T-helper 17 cell (primary cell): Measurements from ENCODE around the gene SLC6A17. TPM values are rescaled to one million over a fixed set of nuclear protein-coding genes. Genes with fewer than 3 reads are reported as not detected.

ENCODE experiments used
- ATAC-seq: fragments of 150-1000 bp; cut with Tn5 transposase; 2 replicates; pipeline ENCODE4 v1.10.0; 2021; ENCODE audit warnings: mild to moderate bottlenecking, moderate library complexity
- DNase-seq, 3 donors: peaks; one replicate each; pipeline versions ENCODE4 v3.0.0 to v3.0.0-alpha.2; 2020 to 2021
- H3K9me3 ChIP-seq: one replicate; pipeline ENCODE4 v1.7.0; 2013; ENCODE audit warnings: low read length, mild to moderate bottlenecking; ENCODE audit not compliant: control insufficient read depth, poor library complexity, severe bottlenecking
- H3K27ac Mint-ChIP-seq: one replicate; pipeline ENCODE4 v1.8.0; 2022; ENCODE audit warnings: mild to moderate bottlenecking, moderate library complexity, mixed read lengths
- H3K27me3 Mint-ChIP-seq: one replicate; pipeline ENCODE4 v1.8.0; 2022; ENCODE audit warnings: mixed read lengths
- H3K36me3 Mint-ChIP-seq: one replicate; pipeline ENCODE4 v1.8.0; 2022; ENCODE audit warnings: low read depth, mixed read lengths
- H3K4me1 Mint-ChIP-seq: one replicate; pipeline ENCODE4 v1.8.0; 2022; ENCODE audit warnings: mild to moderate bottlenecking, mixed read lengths
- H3K4me3 Mint-ChIP-seq: one replicate; pipeline ENCODE4 v1.8.0; 2022; ENCODE audit warnings: mild to moderate bottlenecking, moderate library complexity, mixed read lengths
- total RNA-seq, 4 donors: library from RNA in 2 of 4; stranded (reverse) in 2 of 4; gene quantifications; one replicate each; pipeline ENCODE4 v1.2.3 and lab custom pipeline; 2022 to 2026

Gene SLC6A17
- total RNA-seq, 2 donors from 2014 or later, result not detected

- Mint-ChIP-seq H3K4me1 (no peaks in the 10 kb centered on the region), H3K36me3 (no peaks in the 10 kb centered on the region), H3K4me3 (no peak overlapping the region), H3K27ac (no peak overlapping the region), H3K27me3 (peaks cover 41% of the 10 kb centered on the region)
- ATAC-seq, result no peak
- H3K9me3 ChIP-seq, result no peaks in the 10 kb centered on the region
- DNase-seq, result no peak
Measured at GRCh38 chr1:110170766-110171733, 20.8 kb downstream of the SLC6A17 start.

- Mint-ChIP-seq H3K4me1 (no peaks in the 10 kb centered on the region), H3K36me3 (no peaks in the 10 kb centered on the region), H3K27me3 (peaks cover 46% of the 10 kb centered on the region), H3K4me3 (no peak overlapping the region), H3K27ac (no peak overlapping the region)
- no peak for ATAC-seq
- H3K9me3 ChIP-seq, result no peaks in the 10 kb centered on the region
- DNase-seq, result no peak
Measured at GRCh38 chr1:110172001-110172400, 21.7 kb downstream of the SLC6A17 start.

DNA sequence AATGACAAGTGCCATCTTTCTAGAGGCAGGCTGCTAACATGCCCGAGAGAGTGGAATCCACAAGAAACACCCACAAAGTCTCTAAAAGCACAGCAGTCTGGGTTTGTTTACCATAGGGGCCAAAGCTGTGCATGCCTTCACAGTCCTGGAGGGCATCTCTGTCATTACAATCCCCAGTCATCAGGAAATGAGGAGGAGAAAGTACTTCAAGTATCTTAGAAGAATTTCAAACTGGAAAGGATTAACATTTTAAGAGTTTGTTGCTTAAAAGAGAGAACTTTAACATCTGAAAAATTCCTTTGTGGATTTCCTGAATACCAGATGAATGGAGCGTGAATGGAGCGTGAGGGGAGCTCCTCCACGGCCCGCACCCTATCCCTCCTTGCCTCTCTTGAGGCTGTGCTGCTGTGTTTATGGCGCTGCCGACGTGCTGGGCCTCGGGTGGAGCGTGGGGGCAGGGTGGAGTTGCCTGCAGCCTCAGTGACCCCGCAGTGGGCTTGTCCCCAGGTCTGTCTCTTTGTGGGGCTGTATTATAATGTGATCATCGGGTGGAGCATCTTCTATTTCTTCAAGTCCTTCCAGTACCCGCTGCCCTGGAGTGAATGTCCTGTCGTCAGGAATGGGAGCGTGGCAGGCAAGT lies 23.3 kb downstream of the SLC6A17 start:
- H3K27me3 Mint-ChIP-seq, result peaks cover 46% of the 10 kb centered on the region
- ATAC-seq, result no peak
- no peaks in the 10 kb centered on the region for H3K9me3 ChIP-seq
- H3K36me3 Mint-ChIP-seq, result no peaks in the 10 kb centered on the region
- H3K4me1 Mint-ChIP-seq, result no peaks in the 10 kb centered on the region
- no peak overlapping the region for H3K4me3 Mint-ChIP-seq
- H3K27ac Mint-ChIP-seq, result no peak overlapping the region
- no peak for DNase-seq

- DNase-seq (no peak), ATAC-seq (no peak)
- H3K4me3 Mint-ChIP-seq, result no peak overlapping the region
- no peaks in the 10 kb centered on the region for H3K9me3 ChIP-seq
- H3K4me1 Mint-ChIP-seq, result no peaks in the 10 kb centered on the region
- no peaks in the 10 kb centered on the region for H3K36me3 Mint-ChIP-seq
- H3K27me3 Mint-ChIP-seq, result peaks cover 46% of the 10 kb centered on the region
- H3K27ac Mint-ChIP-seq, result no peak overlapping the region
Measured at GRCh38 chr1:110174961-110175360, 24.7 kb downstream of the SLC6A17 start.

DNA sequence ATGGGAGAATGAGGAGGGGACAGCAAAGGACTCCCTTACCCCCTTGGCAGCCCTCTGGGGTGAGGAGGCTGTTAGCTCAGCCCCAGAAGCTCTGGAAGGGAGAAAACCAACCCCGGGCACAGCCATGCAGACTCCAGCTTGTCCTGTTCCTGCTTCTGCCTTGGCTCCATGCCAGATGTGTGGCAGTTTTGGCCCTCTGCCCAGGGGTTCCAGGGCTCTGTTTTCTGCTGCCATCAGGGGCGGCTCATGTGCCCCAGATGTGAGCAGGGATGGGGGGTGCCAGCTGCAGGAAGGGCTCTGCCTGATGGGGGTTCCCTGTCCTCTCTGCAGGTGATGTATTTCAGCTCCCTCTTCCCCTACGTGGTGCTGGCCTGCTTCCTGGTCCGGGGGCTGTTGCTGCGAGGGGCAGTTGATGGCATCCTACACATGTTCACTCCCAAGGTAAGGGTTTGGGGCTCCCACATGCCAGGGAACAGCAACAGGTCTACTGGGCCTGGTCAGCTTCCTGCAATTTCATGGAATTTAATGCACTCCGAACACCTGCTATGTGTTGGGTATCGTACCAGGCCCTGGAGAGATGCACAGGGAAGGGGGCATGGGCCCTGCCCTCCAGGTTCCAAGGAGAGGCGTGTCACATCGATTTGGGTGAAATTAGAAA lies 26.1 kb downstream of the SLC6A17 start:
- Mint-ChIP-seq H3K4me1 (no peaks in the 10 kb centered on the region), H3K4me3 (no peak overlapping the region), H3K27me3 (peaks cover 35% of the 10 kb centered on the region), H3K36me3 (no peaks in the 10 kb centered on the region), H3K27ac (no peak overlapping the region)
- DNase-seq, result no peak
- ATAC-seq, result no peak
- no peaks in the 10 kb centered on the region for H3K9me3 ChIP-seq

DNA sequence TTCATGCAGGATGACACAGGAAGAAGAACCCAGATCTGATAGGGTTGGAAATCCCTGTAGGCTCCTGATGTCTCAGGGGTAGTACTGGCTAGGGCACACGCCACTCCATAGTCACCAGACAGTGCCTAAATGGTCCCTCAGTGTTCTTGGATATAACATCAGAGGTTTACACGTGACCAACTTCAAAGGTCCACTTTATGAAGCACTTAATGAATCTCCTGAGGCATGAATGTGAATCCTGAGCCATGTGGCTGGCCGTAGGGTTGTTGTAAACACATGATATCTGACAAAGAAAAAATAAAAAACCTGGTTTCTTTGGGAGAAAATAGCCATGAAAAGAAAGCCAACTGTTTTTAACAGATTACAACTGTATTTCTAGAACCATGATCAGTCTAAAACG lies 27.5 kb downstream of the SLC6A17 start:
- H3K27ac Mint-ChIP-seq, result no peak overlapping the region
- H3K9me3 ChIP-seq, result no peaks in the 10 kb centered on the region
- H3K4me1 Mint-ChIP-seq, result no peaks in the 10 kb centered on the region
- no peak overlapping the region for H3K4me3 Mint-ChIP-seq
- no peaks in the 10 kb centered on the region for H3K36me3 Mint-ChIP-seq
- DNase-seq (no peak), ATAC-seq (no peak)
- peaks cover 25% of the 10 kb centered on the region for H3K27me3 Mint-ChIP-seq

GRCh38 chr1:110183642-110184167 lies 33.4 kb downstream of the SLC6A17 start:
- H3K36me3 Mint-ChIP-seq, result no peaks in the 10 kb centered on the region
- peaks cover 3% of the 10 kb centered on the region for H3K4me1 Mint-ChIP-seq
- ATAC-seq, result no peak
- H3K9me3 ChIP-seq, result no peaks in the 10 kb centered on the region
- no peak overlapping the region for H3K27ac Mint-ChIP-seq
- no peak for DNase-seq
- no peak overlapping the region for H3K4me3 Mint-ChIP-seq
- H3K27me3 Mint-ChIP-seq, result peaks cover 18% of the 10 kb centered on the region

GRCh38 chr1:110184446-110184845 lies 34.2 kb downstream of the SLC6A17 start:
- Mint-ChIP-seq H3K4me3 (no peak overlapping the region), H3K4me1 (peaks cover 8% of the 10 kb centered on the region), H3K36me3 (peaks cover under 1% of the 10 kb centered on the region), H3K27me3 (peaks cover 25% of the 10 kb centered on the region), H3K27ac (peak overlapping the region; percentile 8)
- DNase-seq (no peak), ATAC-seq (no peak)
- no peaks in the 10 kb centered on the region for H3K9me3 ChIP-seq

GRCh38 chr1:110185181-110185580 lies 34.9 kb downstream of the SLC6A17 start:
- H3K4me3 Mint-ChIP-seq, result no peak overlapping the region

DNA sequence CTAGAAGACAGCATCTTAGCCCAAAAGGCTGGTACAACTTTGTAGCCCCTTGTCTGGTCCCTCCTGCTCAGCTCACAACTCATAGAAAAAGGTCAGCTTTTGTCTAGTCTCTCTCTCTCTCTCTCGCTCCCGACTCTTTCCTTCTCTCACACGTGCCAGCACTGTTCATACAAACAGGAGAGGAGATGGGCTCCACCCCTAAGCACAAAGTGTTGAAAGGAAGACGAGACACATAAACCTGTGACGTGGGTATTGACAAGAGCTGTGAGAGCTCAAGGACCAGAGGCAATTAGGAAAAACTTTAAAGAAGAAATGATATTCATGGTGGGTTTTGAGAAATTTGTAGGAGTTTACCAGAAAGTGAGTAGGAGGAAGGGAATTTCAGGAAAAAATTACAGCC lies 36.3 kb downstream of the SLC6A17 start:
- Mint-ChIP-seq H3K4me3 (no peak overlapping the region), H3K36me3 (peaks cover 3% of the 10 kb centered on the region), H3K4me1 (peaks cover 8% of the 10 kb centered on the region), H3K27me3 (peaks cover 39% of the 10 kb centered on the region), H3K27ac (no peak overlapping the region)
- no peaks in the 10 kb centered on the region for H3K9me3 ChIP-seq
- DNase-seq, result no peak
- no peak for ATAC-seq

More at GRCh38 chr1:110185181-110185580, 34.9 kb downstream of the SLC6A17 start:
- Mint-ChIP-seq H3K4me1 (peaks cover 8% of the 10 kb centered on the region), H3K27me3 (peaks cover 30% of the 10 kb centered on the region), H3K36me3 (peaks cover 3% of the 10 kb centered on the region), H3K27ac (peak overlapping the region; percentile 8)
- DNase-seq (no peak), ATAC-seq (no peak)
- H3K9me3 ChIP-seq, result no peaks in the 10 kb centered on the region

DNA sequence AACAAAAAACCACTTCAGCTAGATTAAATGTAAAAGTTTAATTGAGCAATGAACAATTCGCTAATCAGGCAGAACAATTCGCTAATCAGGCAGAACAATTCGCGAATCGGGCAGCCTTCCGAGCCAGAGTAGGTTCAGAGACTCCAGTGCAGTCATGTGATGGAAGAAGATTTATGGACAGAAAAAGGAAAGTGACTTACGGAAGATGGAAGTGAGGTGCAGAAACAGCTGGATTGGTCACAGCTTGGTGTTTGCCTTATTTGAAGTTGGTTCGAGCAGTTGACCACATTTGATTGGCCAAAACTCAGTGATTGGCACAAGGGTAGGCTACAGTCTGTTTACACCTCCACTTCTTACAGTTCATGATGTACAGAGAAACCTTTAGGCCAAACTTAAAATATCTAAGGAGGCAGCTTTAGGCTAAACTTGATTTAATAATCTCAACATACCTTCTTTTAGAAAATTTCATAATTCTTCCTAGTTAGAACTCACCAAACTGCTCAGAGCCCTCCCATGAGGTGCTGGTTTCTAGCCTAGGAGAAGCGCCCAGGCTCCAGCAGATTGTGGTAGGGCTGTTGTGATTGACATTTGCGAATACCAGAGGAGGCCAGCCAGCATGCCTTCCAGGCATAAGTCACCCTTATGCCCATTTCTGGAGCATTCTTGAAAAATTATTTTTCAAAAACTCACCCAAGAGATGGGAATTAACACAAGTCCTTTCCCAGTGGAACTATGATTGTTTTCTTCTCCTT lies 37.0 kb downstream of the SLC6A17 start:
- H3K4me1 Mint-ChIP-seq, result peaks cover 8% of the 10 kb centered on the region
- H3K36me3 Mint-ChIP-seq, result peaks cover 3% of the 10 kb centered on the region
- no peak for ATAC-seq
- peaks cover 39% of the 10 kb centered on the region for H3K27me3 Mint-ChIP-seq
- no peaks in the 10 kb centered on the region for H3K9me3 ChIP-seq
- no peak overlapping the region for H3K4me3 Mint-ChIP-seq
- DNase-seq, result no peak
- no peak overlapping the region for H3K27ac Mint-ChIP-seq

DNA sequence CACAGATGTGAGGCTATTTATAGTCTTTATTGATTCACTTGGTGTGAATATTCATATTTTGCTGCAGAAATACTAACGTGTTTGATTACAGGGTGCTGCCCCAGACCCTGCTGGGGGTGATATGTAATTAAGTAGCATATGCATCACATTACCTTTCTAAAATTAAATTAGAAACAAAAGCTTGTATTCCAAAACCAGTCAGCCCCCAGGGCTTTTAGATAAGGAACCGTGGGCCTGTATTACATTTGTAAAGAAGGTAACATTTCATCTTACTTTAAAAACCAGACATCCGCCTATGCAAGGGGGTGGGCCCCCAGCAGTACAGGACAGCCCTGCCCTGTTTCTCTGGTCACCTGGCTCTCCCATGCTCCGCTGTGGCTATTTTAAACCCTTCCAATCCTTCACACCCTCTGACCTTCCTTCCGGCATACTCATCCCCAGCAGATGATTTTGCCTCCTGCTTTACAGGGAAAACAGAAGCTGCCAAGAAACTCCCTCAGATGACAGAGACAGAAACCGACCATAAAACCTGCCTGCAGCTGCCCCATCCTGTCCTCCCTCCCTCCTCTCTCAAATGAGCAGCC lies 37.8 kb downstream of the SLC6A17 start:
- ATAC-seq, result no peak
- peaks cover 39% of the 10 kb centered on the region for H3K27me3 Mint-ChIP-seq
- peaks cover 8% of the 10 kb centered on the region for H3K4me1 Mint-ChIP-seq
- no peak overlapping the region for H3K27ac Mint-ChIP-seq
- no peak overlapping the region for H3K4me3 Mint-ChIP-seq
- no peaks in the 10 kb centered on the region for H3K9me3 ChIP-seq
- no peak for DNase-seq
- peaks cover 3% of the 10 kb centered on the region for H3K36me3 Mint-ChIP-seq
